DND-41 (cell line): ENCODE results near the gene POLR2C.

Experiments
- CTCF ChIP-seq: IDR thresholded peaks from 2 replicates; pipeline ENCODE4 v1.5.1; 2012; ENCODE audit warnings: borderline replicate concordance, low read length, moderate library complexity, mild to moderate bottlenecking; ENCODE audit not compliant: poor library complexity, severe bottlenecking; ENCODE audit errors: extremely low read depth
- EZH2 ChIP-seq: IDR thresholded peaks from 3 replicates; pipeline ENCODE4 v1.6.1; 2012; ENCODE audit warnings: borderline replicate concordance, low read depth, mild to moderate bottlenecking, moderate library complexity, low read length, inconsistent platforms; ENCODE audit not compliant: severe bottlenecking

GRCh38 chr16:57426356-57426755 is 36.1 kb upstream of the POLR2C start:
- TF ChIP-seq CTCF (no peak), EZH2 (no peak)
